SKM-1 treated with dmso at 0.1 percent for 144 hours (cell line): ENCODE results near the gene NEGR1.
A peak's percentile ranks its signal among the peaks of the same experiment; 100 is the strongest.

ENCODE experiments used
- DNase-seq: peaks from one replicate; lab custom pipeline; 2025; ENCODE audit not compliant: unreplicated experiment; lab: John Stamatoyannopoulos, UW

Gene NEGR1

GRCh38 chr1:72122099-72122880 lies 160.0 kb downstream of the NEGR1 start:
- DNase-seq: no peak

- DNase-seq: no peak
Observed at GRCh38 chr1:72119491-72119890, 162.8 kb downstream of the NEGR1 start.

GRCh38 chr1:72117621-72118020 lies 164.7 kb downstream of the NEGR1 start:
- DNase-seq: no peak

- no peak for DNase-seq
Observed at GRCh38 chr1:72115290-72115689, 167.0 kb downstream of the NEGR1 start.

- peak; percentile 68 for DNase-seq
Observed at GRCh38 chr1:72111662-72112061, 170.7 kb downstream of the NEGR1 start.

GRCh38 chr1:72109916-72110315 lies 172.4 kb downstream of the NEGR1 start:
- DNase-seq: peak; percentile 14

- no peak for DNase-seq
Observed at GRCh38 chr1:72105201-72105600, 177.1 kb downstream of the NEGR1 start.

- no peak for DNase-seq
Observed at GRCh38 chr1:72101840-72102632, 180.3 kb downstream of the NEGR1 start.

GRCh38 chr1:72100771-72101170 lies 181.6 kb downstream of the NEGR1 start:
- peak; percentile 70 for DNase-seq

- DNase-seq: no peak
Observed at GRCh38 chr1:72097851-72098570, 184.3 kb downstream of the NEGR1 start.

GRCh38 chr1:72094209-72094608 lies 188.1 kb downstream of the NEGR1 start:
- no peak for DNase-seq

- no peak for DNase-seq
Observed at GRCh38 chr1:72086394-72086793, 195.9 kb downstream of the NEGR1 start.

GRCh38 chr1:72075425-72075824 lies 206.9 kb downstream of the NEGR1 start:
- DNase-seq: no peak

GRCh38 chr1:72066431-72066830 lies 215.9 kb downstream of the NEGR1 start:
- no peak for DNase-seq

- DNase-seq: no peak
Observed at GRCh38 chr1:72064196-72065075, 217.9 kb downstream of the NEGR1 start.

- no peak for DNase-seq
Observed at GRCh38 chr1:72063364-72064044, 218.8 kb downstream of the NEGR1 start.

- DNase-seq: no peak
Observed at GRCh38 chr1:72062584-72062983, 219.8 kb downstream of the NEGR1 start.

- peak; percentile 38 for DNase-seq
Observed at GRCh38 chr1:72060466-72061245, 221.7 kb downstream of the NEGR1 start.

- no peak for DNase-seq
Observed at GRCh38 chr1:72056516-72056915, 225.8 kb downstream of the NEGR1 start.
